Measurements from ENCODE around the gene PUS1. TPM values are rescaled to one million over a fixed set of nuclear protein-coding genes. Genes with fewer than 3 reads are reported as not detected.
"Not testable (repeated sequence)": the region's sequence is repeated elsewhere in the genome, so short reads cannot be mapped to it uniquely, and the experiment has no call there.

The PUS1 gene
- total and polyA plus RNA-seq, 10 of the 15 experiments (the other 5 are each of a cell fraction or from before 2014, with no cell fraction given), result 1.3 to 74.2 (median 25.4) TPM

DNA sequence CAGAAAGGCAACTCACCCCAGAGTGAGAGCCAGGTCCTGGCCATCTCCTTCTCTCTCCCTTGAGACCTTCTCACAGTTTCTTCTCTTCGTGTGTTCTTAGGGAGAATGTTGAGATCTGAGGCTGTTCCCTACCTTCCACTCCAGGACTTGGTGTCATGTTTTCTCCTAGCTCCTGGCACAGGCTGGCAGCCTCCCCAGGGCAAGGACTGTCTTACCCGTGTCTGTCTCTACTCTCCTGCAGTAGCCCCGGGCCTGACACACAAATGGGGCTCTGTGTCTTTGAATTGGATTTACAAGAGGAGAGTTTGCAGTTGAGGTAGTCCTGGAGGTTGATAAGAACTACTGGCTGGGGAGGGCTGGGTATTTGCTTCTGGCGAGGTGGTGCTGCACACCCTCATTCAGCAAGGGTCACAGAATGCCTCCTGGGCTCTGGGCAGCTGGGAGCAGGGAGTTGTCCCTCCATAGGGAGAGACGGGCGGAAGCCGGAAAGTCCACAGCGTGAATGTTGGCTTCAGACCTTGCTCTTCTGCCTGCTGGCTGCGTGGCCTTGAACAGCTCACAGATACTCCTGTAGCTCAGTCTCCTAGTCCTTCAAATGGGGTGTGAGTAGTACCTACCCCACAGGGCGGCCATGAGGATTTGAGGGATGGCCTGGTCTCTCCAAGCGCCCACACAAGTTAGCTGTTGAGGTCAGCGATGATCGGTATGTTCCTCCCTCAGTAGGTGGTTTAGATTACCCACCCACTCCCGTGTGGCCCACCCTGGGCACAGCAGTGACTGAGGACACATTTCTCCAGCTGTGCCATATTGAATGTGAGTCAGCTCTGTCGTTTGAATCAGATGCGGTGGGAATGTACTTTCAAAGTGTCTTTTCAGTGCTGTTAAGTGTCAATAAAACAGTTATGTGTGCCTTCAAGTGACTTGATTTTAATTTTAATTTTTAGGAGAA is 30.8 kb downstream of the PUS1 start (continued):
- TF ChIP-seq NFYB (IDR thresholded peaks at IDR 0.05; ENCODE audit: insufficient read depth, low read depth, low read length), result no peak

DNA sequence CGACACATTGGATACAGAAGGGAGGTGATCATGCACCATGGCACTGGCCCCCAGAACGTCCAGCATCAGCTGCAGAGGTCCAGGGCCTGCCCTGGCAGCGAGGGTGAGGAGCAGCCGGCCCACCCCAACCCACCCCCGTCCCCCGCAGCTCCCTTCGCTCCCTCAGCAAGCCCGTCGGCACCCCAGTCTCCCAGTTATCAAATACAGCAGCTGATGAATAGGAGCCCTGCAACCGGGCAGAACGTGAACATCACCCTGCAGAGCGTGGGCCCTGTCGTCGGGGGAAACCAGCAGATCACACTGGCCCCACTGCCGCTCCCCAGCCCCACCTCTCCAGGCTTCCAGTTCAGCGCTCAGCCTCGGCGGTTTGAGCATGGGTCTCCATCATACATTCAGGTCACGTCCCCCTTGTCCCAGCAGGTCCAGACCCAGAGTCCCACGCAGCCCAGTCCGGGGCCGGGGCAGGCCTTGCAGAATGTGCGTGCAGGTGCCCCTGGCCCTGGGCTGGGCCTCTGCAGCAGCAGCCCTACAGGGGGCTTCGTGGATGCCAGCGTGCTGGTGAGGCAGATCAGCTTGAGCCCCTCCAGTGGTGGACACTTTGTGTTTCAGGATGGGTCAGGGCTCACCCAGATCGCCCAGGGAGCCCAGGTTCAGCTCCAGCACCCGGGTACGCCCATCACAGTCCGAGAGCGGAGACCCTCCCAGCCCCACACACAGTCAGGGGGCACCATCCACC is 31.7 kb downstream of the PUS1 start:
- H3K4me2 ChIP-seq (ENCODE audit: control insufficient read depth, insufficient read depth); intact Hi-C loops (cut with micrococcal nuclease; ENCODE audit: unreplicated experiment); BruUV-seq (replicated peaks); H3K9ac ChIP-seq (ENCODE audit: control insufficient read depth, insufficient read depth, low read length); H2AFZ ChIP-seq (ENCODE audit: control insufficient read depth, low read depth, low read length); SMC1A ChIA-PET (ENCODE audit: uncharacterized antibody, unreplicated experiment); RAD21 ChIA-PET (ENCODE audit: unreplicated experiment); H4K20me1 ChIP-seq (ENCODE audit: control insufficient read depth, insufficient read depth); ATAC-seq; in situ Hi-C loops (cut with MboI); H3K27me3 ChIP-seq (replicated peaks in 1 of 2; ENCODE audit: control insufficient read depth in 2 of 2, insufficient read depth in 2 of 2, low read length in 1 of 2); H3K36me3 ChIP-seq (ENCODE audit: control insufficient read depth in 2 of 2, insufficient read depth in 2 of 2, low read length in 1 of 2); POLR2A ChIA-PET; H3K9me3 ChIP-seq (replicated peaks; ENCODE audit: control insufficient read depth, insufficient read depth, low read length); H3K27ac ChIP-seq (ENCODE audit: control insufficient read depth, insufficient read depth); DNase-seq (ENCODE audit: low read depth, low spot score); FAIRE-seq; H3K4me3 ChIP-seq; H3K4me1 ChIP-seq (ENCODE audit: control insufficient read depth, insufficient read depth, low read length): not testable (repeated sequence)
- H3K79me2 ChIP-seq (ENCODE audit: control insufficient read depth, insufficient read depth, low read length), result peaks cover 42% of the 10 kb centered on the region
- 87% methylated on average over 10 of the region's 30 CpGs for WGBS (ENCODE audit: insufficient coverage, insufficient replicate concordance, low lambda C conversion rate, missing lambda C conversion rate)
- CTCF ChIA-PET, result interaction anchor here (0.5 kb wide), 1 partner anchor 112 kb away, joined by 3 read pairs; no protein-coding TSS in a partner anchor

DNA sequence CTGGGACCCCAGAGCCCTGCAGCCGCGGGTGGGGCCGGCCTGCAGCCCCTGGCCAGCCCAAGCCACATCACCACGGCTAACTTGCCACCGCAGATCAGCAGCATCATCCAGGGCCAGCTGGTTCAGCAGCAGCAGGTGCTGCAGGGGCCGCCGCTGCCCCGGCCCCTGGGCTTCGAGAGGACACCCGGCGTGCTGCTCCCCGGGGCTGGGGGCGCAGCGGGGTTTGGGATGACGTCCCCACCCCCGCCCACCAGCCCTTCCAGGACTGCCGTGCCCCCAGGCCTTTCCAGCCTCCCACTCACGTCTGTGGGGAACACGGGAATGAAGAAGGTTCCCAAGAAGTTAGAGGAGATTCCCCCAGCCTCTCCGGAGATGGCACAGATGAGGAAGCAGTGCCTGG is 32.3 kb downstream of the PUS1 start:
- H3K4me3 ChIP-seq; RAD21 ChIA-PET (ENCODE audit: unreplicated experiment); H3K4me1 ChIP-seq (ENCODE audit: control insufficient read depth, insufficient read depth, low read length); H3K9me3 ChIP-seq (replicated peaks; ENCODE audit: control insufficient read depth, insufficient read depth, low read length); BruUV-seq (replicated peaks); H4K20me1 ChIP-seq (ENCODE audit: control insufficient read depth, insufficient read depth); DNase-seq (ENCODE audit: low read depth, low spot score); CTCF ChIA-PET; FAIRE-seq; H3K27ac ChIP-seq (ENCODE audit: control insufficient read depth, insufficient read depth); H3K9ac ChIP-seq (ENCODE audit: control insufficient read depth, insufficient read depth, low read length); POLR2A ChIA-PET; H3K4me2 ChIP-seq (ENCODE audit: control insufficient read depth, insufficient read depth); H2AFZ ChIP-seq (ENCODE audit: control insufficient read depth, low read depth, low read length); intact Hi-C loops (cut with micrococcal nuclease; ENCODE audit: unreplicated experiment); ATAC-seq; H3K36me3 ChIP-seq (ENCODE audit: control insufficient read depth in 2 of 2, insufficient read depth in 2 of 2, low read length in 1 of 2); in situ Hi-C loops (cut with MboI); H3K27me3 ChIP-seq (replicated peaks in 1 of 2; ENCODE audit: control insufficient read depth in 2 of 2, insufficient read depth in 2 of 2, low read length in 1 of 2); SMC1A ChIA-PET (ENCODE audit: uncharacterized antibody, unreplicated experiment): not testable (repeated sequence)
- WGBS (ENCODE audit: insufficient coverage, insufficient replicate concordance, low lambda C conversion rate, missing lambda C conversion rate), result 100% methylated on average over 1 of the region's 20 CpGs
- H3K79me2 ChIP-seq (ENCODE audit: control insufficient read depth, insufficient read depth, low read length), result peaks cover 40% of the 10 kb centered on the region

Data from GM12878 (cell line).